Caco-2 (cell line): ENCODE measurements around the gene CCN5. TPM values are rescaled to one million over a fixed set of nuclear protein-coding genes. Genes with fewer than 3 reads are reported as not detected.

Source experiments
- BruUV-seq: library from RNA; stranded (reverse); fragments of 400-500 nt; replicated peaks from 2 replicates; lab custom pipeline; 2021; lab: Mats Ljungman, UMichigan
- CTCF ChIA-PET: fragments of 300-600 bp; sonication (Branson Sonifier 250); formaldehyde crosslinking; loops from one replicate; lab custom pipeline; 2022; ENCODE audit warnings: antibody characterized with exemption; lab: Charles Lee
- POLR2A ChIA-PET: fragments of 300-600 bp; sonication (Branson Sonifier 250); formaldehyde crosslinking; loops from one replicate; lab custom pipeline; 2022; ENCODE audit warnings: antibody characterized with exemption; lab: Charles Lee
- DNase-seq, 2 experiments: peaks; one replicate each; pipeline versions ENCODE4 v3.0.0 to v3.0.0-alpha.2; 2020 to 2022
- H3K27me3 ChIP-seq: replicated peaks from 2 replicates; pipeline ENCODE4 v1.6.0; 2011; ENCODE audit warnings: low read length; ENCODE audit not compliant: control insufficient read depth, insufficient read depth
- H3K36me3 ChIP-seq: 2 replicates; pipeline ENCODE4 v1.5.1; 2011; ENCODE audit warnings: low read length; ENCODE audit not compliant: control insufficient read depth, insufficient read depth
- H3K4me1 ChIP-seq: fragments of 250-450 bp; sonication (Bioruptor Pico); 2 replicates; pipeline ENCODE4 v1.5.1; 2020; ENCODE audit warnings: mild to moderate bottlenecking
- H3K4me3 ChIP-seq: 2 replicates; pipeline ENCODE4 v1.5.1; 2011; ENCODE audit warnings: low read depth, mild to moderate bottlenecking, control low read depth, low read length
- H3K9me3 ChIP-seq: fragments of 250-450 bp; sonication (Bioruptor Pico); 2 replicates; pipeline ENCODE4 v1.5.1; 2020; ENCODE audit warnings: mild to moderate bottlenecking, moderate library complexity
- H3K27ac Mint-ChIP-seq: one replicate; pipeline ENCODE4 v1.8.0; 2022; ENCODE audit warnings: mixed read lengths; ENCODE audit not compliant: unreplicated experiment
- H3K27me3 Mint-ChIP-seq: one replicate; pipeline ENCODE4 v1.8.0; 2022; ENCODE audit warnings: mixed read lengths; ENCODE audit not compliant: insufficient read depth, unreplicated experiment
- H3K36me3 Mint-ChIP-seq: one replicate; pipeline ENCODE4 v1.8.0; 2022; ENCODE audit warnings: mild to moderate bottlenecking, mixed read lengths; ENCODE audit not compliant: insufficient read depth, unreplicated experiment
- H3K4me1 Mint-ChIP-seq: one replicate; pipeline ENCODE4 v1.8.0; 2022; ENCODE audit warnings: low read depth, mixed read lengths; ENCODE audit not compliant: unreplicated experiment
- H3K4me3 Mint-ChIP-seq: one replicate; pipeline ENCODE4 v1.8.0; 2022; ENCODE audit warnings: mild to moderate bottlenecking, moderate library complexity, mixed read lengths; ENCODE audit not compliant: unreplicated experiment
- H3K9me3 Mint-ChIP-seq: one replicate; pipeline ENCODE4 v1.8.0; 2022; ENCODE audit warnings: mixed read lengths; ENCODE audit not compliant: unreplicated experiment
- CTCF ChIP-seq, 2 experiments: fragments of 200-600 bp in 1 of 2; IDR thresholded peaks; 1 replicate in 1 of 2; 2 replicates in 1 of 2; pipeline versions ENCODE4 v1.5.1 to v1.8.0; 2011 to 2022; ENCODE audit warnings: antibody characterized with exemption in 1 of 2, control low read depth in 1 of 2, inconsistent platforms in 1 of 2, low read depth in 1 of 2, low read length in 1 of 2, mild to moderate bottlenecking in 1 of 2, moderate library complexity in 1 of 2; ENCODE audit not compliant: insufficient read depth in 1 of 2, severe bottlenecking in 1 of 2, unreplicated experiment in 1 of 2
- intact Hi-C: fragments of 100-400 bp; cut with micrococcal nuclease; formaldehyde crosslinking; loops from one replicate; pipeline ENCODE4 v1.10.0; 2022; ENCODE audit not compliant: unreplicated experiment
- total RNA-seq: library from RNA; stranded (reverse); gene quantifications from 2 replicates; pipeline ENCODE4 v1.2.3, GENCODE V29; 2022

CCN5 gene
- total RNA-seq, 1 experiment from 2014 or later = not detected

DNA sequence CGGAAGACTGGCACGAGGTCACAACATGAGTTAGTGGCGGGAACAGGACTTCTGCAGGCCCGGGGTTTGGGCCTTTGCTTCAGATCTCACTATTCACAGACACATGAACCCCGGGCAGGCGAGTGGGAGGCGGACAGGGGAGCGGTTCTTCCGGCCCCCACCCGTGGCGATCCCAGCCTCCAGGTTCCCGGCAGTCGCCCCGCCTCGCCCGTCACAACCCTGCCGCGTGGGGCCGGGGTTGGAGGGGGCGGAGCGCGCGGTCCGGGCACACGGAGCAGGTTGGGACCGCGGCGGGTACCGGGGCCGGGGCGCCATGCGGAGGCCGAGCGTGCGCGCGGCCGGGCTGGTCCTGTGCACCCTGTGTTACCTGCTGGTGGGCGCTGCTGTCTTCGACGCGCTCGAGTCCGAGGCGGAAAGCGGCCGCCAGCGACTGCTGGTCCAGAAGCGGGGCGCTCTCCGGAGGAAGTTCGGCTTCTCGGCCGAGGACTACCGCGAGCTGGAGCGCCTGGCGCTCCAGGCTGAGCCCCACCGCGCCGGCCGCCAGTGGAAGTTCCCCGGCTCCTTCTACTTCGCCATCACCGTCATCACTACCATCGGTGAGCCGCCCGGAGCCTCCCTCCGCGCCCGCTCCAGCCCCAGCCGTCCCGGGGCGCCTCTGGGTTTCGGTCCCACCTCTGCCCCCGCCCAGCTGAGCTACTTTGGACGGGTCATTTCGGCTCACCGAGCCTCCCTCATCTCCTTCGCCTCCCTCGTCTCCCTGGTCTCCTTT is 30.6 kb downstream of the CCN5 start, which contains the start of gene KCNK15:
KCNK15 (plus strand) TSS at position 268 of the 769 bp plus-strand sequence; CDS start at position 314, 46 bp downstream.
- CTCF ChIA-PET = interaction anchor here (0.6 to 1.6 kb wide), 7 partner anchors 13 to 140 kb away, joined by 3 to 9 read pairs (median 3); partner anchors contain the start of gene YWHAB
- Mint-ChIP-seq H3K36me3 (peaks cover 14% of the 10 kb centered on the region), H3K4me3 (peak within 1 kb of the TSS; percentile 65), H3K9me3 (no peaks in the 10 kb centered on the region), H3K4me1 (peaks cover 15% of the 10 kb centered on the region), H3K27me3 (peaks cover 6% of the 10 kb centered on the region), H3K27ac (peak within 1 kb of the TSS; percentile 20)
- POLR2A ChIA-PET = interaction anchor here (0.6 kb wide), 1 partner anchor 139 kb away, joined by 4 read pairs; the partner anchor contains the start of gene YWHAB
- peak; percentile 59 to 74 for DNase-seq
- intact Hi-C loops = loop anchor here (2.0 kb wide), 2 partner anchors 31 to 55 kb away; no protein-coding TSS in a partner anchor
- no peaks in the 10 kb centered on the region for H3K9me3 ChIP-seq
- BruUV-seq = no TSS peak
- peaks cover 11% of the 10 kb centered on the region for H3K4me1 ChIP-seq
- peaks cover 2% of the 10 kb centered on the region; the same call in 1 of the 2 replicates for H3K27me3 ChIP-seq
- peak within 1 kb of the TSS; percentile 64 for H3K4me3 ChIP-seq
- no peaks in the 10 kb centered on the region for H3K36me3 ChIP-seq
- no peak for TF ChIP-seq CTCF (IDR thresholded peaks at IDR 0.05; ENCODE audit: insufficient read depth in 1 of 2, low read depth in 1 of 2, low read length in 1 of 2, severe bottlenecking in 1 of 2, unreplicated experiment in 1 of 2)

GRCh38 chr20:44746367-44747165 is 31.4 kb downstream of the CCN5 start:
- peak in 1 of 2 experiments; percentile 59 for DNase-seq
- H3K27me3 ChIP-seq = peaks cover 2% of the 10 kb centered on the region; the same call in 1 of the 2 replicates
- H3K4me3 ChIP-seq = peak overlapping the region; percentile 64
- H3K36me3 ChIP-seq = no peaks in the 10 kb centered on the region
- Mint-ChIP-seq H3K4me1 (peaks cover 15% of the 10 kb centered on the region), H3K36me3 (peaks cover 14% of the 10 kb centered on the region), H3K27me3 (peaks cover 6% of the 10 kb centered on the region), H3K9me3 (no peaks in the 10 kb centered on the region), H3K27ac (peak overlapping the region; percentile 20), H3K4me3 (peak overlapping the region; percentile 65)
- peaks cover 11% of the 10 kb centered on the region for H3K4me1 ChIP-seq
- H3K9me3 ChIP-seq = no peaks in the 10 kb centered on the region
- no peak for TF ChIP-seq CTCF (IDR thresholded peaks at IDR 0.05; ENCODE audit: insufficient read depth in 1 of 2, low read depth in 1 of 2, low read length in 1 of 2, severe bottlenecking in 1 of 2, unreplicated experiment in 1 of 2)
- ChIA-PET POLR2A (interaction anchor here (1.7 kb wide), 1 partner anchor 139 kb away, joined by 4 read pairs; the partner anchor contains the start of gene YWHAB), CTCF (interaction anchor here (0.5 to 2.3 kb wide), 22 partner anchors 8 to 400 kb away, joined by 3 to 27 read pairs (median 5); partner anchors contain the start of gene YWHAB)
- intact Hi-C loops = loop anchor here (1.0 to 2.0 kb wide), 5 partner anchors 10 to 121 kb away; no protein-coding TSS in a partner anchor
- TSS peak; percentile 40 for BruUV-seq
